PC-9 (cell line): ENCODE measurements around the gene P4HA2. TPM values are rescaled to one million over a fixed set of nuclear protein-coding genes. Genes with fewer than 3 reads are reported as not detected.
A peak's percentile ranks its signal among the peaks of the same experiment; 100 is the strongest.

ENCODE experiments used
- BruUV-seq: library from RNA; stranded (reverse); fragments of 400-500 nt; replicated peaks from 2 replicates; lab custom pipeline; 2021; lab: Mats Ljungman, UMichigan
- CTCF ChIA-PET: fragments of 300-600 bp; sonication (Branson Sonifier 250); formaldehyde crosslinking; loops from one replicate; lab custom pipeline; 2022; ENCODE audit warnings: antibody characterized with exemption; lab: Charles Lee
- POLR2A ChIA-PET: fragments of 300-600 bp; sonication (Branson Sonifier 250); formaldehyde crosslinking; loops from one replicate; lab custom pipeline; 2022; ENCODE audit warnings: antibody characterized with exemption; ENCODE audit not compliant: unreplicated experiment; lab: Charles Lee
- DNase-seq, 2 experiments: peaks; one replicate each; pipeline versions ENCODE4 v3.0.0 to v3.0.0-alpha.2; 2015 to 2022; ENCODE audit warnings: mixed read lengths in 1 of 2
- H2AFZ ChIP-seq: fragments of 200-600 bp; sonication (generic); 2 replicates; pipeline ENCODE4 v1.8.1; 2017; ENCODE audit warnings: antibody characterized with exemption
- H3F3A ChIP-seq: fragments of 200-600 bp; sonication (generic); 2 replicates; pipeline ENCODE4 v1.8.1; 2017; ENCODE audit warnings: antibody characterized with exemption, mild to moderate bottlenecking, low read depth; ENCODE audit not compliant: insufficient read depth
- H3K27ac ChIP-seq: fragments of 200-600 bp; sonication (generic); 2 replicates; pipeline ENCODE4 v1.6.1; 2016; ENCODE audit warnings: mixed run types
- H3K27me3 ChIP-seq: fragments of 200-600 bp; sonication (generic); 2 replicates; pipeline ENCODE4 v1.6.1; 2016; ENCODE audit warnings: low read depth, mixed run types; ENCODE audit not compliant: insufficient read depth
- H3K36me3 ChIP-seq: fragments of 200-600 bp; sonication (generic); 2 replicates; pipeline ENCODE4 v1.6.1; 2016; ENCODE audit warnings: low read depth, mixed run types
- H3K4me1 ChIP-seq: fragments of 200-600 bp; sonication (generic); replicated peaks from 2 replicates; pipeline ENCODE4 v1.6.1; 2016; ENCODE audit warnings: mixed run types; ENCODE audit not compliant: insufficient read depth
- H3K4me2 ChIP-seq: fragments of 200-600 bp; sonication (generic); 2 replicates; pipeline ENCODE4 v1.6.1; 2017; ENCODE audit warnings: mixed run types
- H3K4me3 ChIP-seq: fragments of 200-600 bp; sonication (generic); 2 replicates; pipeline ENCODE4 v1.6.1; 2016; ENCODE audit warnings: mixed run types
- H3K79me2 ChIP-seq: fragments of 200-600 bp; sonication (generic); 2 replicates; pipeline ENCODE4 v1.6.1; 2017; ENCODE audit warnings: low read depth, mixed run types
- H3K9me2 ChIP-seq: fragments of 200-600 bp; sonication (generic); 2 replicates; pipeline ENCODE4 v1.8.1; 2017; ENCODE audit warnings: mild to moderate bottlenecking; ENCODE audit not compliant: insufficient read depth
- H3K9me3 ChIP-seq: fragments of 200-600 bp; sonication (generic); 2 replicates; pipeline ENCODE4 v1.8.1; 2016; ENCODE audit warnings: low read depth; ENCODE audit not compliant: insufficient read depth
- H4K20me1 ChIP-seq: fragments of 200-600 bp; sonication (generic); 2 replicates; pipeline ENCODE4 v1.8.1; 2017; ENCODE audit not compliant: insufficient read depth
- CTCF ChIP-seq: fragments of 200-600 bp; sonication (generic); conservative IDR thresholded peaks from 2 replicates; pipeline ENCODE4 v1.6.1; 2017; ENCODE audit warnings: mixed run types, antibody characterized with exemption, mild to moderate bottlenecking, moderate library complexity
- EZH2 ChIP-seq: fragments of 200-600 bp; sonication (generic); IDR thresholded peaks from 2 replicates; pipeline ENCODE4 v1.8.0; 2017; ENCODE audit warnings: antibody characterized with exemption, low read depth
- intact Hi-C: fragments of 100-400 bp; cut with micrococcal nuclease; formaldehyde crosslinking; loops from one replicate; pipeline ENCODE4 v1.10.0; 2022; ENCODE audit not compliant: unreplicated experiment
- total RNA-seq: library from RNA; stranded (reverse); gene quantifications from 2 replicates; pipeline ENCODE4 v1.2.3, GENCODE V29; 2021

Gene P4HA2
- total RNA-seq, 1 experiment from 2014 or later, result 21.7 TPM

GRCh38 chr5:132253008-132253441, 25.4 kb upstream of the P4HA2 start:
- no peaks in the 10 kb centered on the region for H4K20me1 ChIP-seq
- DNase-seq, result peak; percentile 39 to 67
- H3K27me3 ChIP-seq, result 0 out of 2 replicates have a peak, but pooled peaks cover 3% of the 10 kb centered on the region
- ChIA-PET CTCF (no interaction called here), POLR2A (interaction anchor here (0.5 to 0.6 kb wide), 3 partner anchors 26 to 212 kb away, joined by 3 to 8 read pairs (median 3); partner anchors contain the start of genes P4HA2 and SLC22A4)
- no peak overlapping the region for H3K4me3 ChIP-seq
- H3K9me2 ChIP-seq, result no peaks in the 10 kb centered on the region
- BruUV-seq, result no TSS peak
- no peak overlapping the region for H3K4me2 ChIP-seq
- H3K79me2 ChIP-seq, result no peaks in the 10 kb centered on the region
- no peak overlapping the region for H3K27ac ChIP-seq
- H3K4me1 ChIP-seq, result peaks cover 12% of the 10 kb centered on the region
- no peaks in the 10 kb centered on the region for H3K9me3 ChIP-seq
- no peaks in the 10 kb centered on the region; the same call in 1 of the 2 replicates for H3F3A ChIP-seq
- no peak overlapping the region for H2AFZ ChIP-seq
- intact Hi-C loops, result no loop called here
- TF ChIP-seq CTCF, result no peak
- TF ChIP-seq EZH2, result no peak
- H3K36me3 ChIP-seq, result no peaks in the 10 kb centered on the region

GRCh38 chr5:132251220-132251725, 23.6 kb upstream of the P4HA2 start:
- peaks cover 12% of the 10 kb centered on the region for H3K4me1 ChIP-seq
- H2AFZ ChIP-seq, result no peak overlapping the region
- POLR2A ChIA-PET, result interaction anchor here (0.6 kb wide), 1 partner anchor 43 kb away, joined by 5 read pairs; no protein-coding TSS in a partner anchor

GRCh38 chr5:132250547-132250946, 22.9 kb upstream of the P4HA2 start:
- no TSS peak for BruUV-seq
- Histone ChIP-seq H2AFZ (no peak overlapping the region), H4K20me1 (no peaks in the 10 kb centered on the region), H3K4me2 (no peak overlapping the region), H3F3A (no peaks in the 10 kb centered on the region; the same call in 1 of the 2 replicates), H3K9me2 (no peaks in the 10 kb centered on the region), H3K27me3 (no peaks in the 10 kb centered on the region), H3K4me3 (no peak overlapping the region), H3K27ac (no peak overlapping the region), H3K9me3 (0 out of 2 replicates have a peak, but pooled peaks cover 4% of the 10 kb centered on the region), H3K36me3 (no peaks in the 10 kb centered on the region), H3K4me1 (peaks cover 12% of the 10 kb centered on the region), H3K79me2 (no peaks in the 10 kb centered on the region)
- no peak for DNase-seq
- intact Hi-C loops, result no loop called here
- POLR2A ChIA-PET, result no interaction called here
- no peak for TF ChIP-seq EZH2
- no peak for TF ChIP-seq CTCF
- CTCF ChIA-PET, result interaction anchor here (0.7 kb wide), 1 partner anchor 11 kb away, joined by 3 read pairs; no protein-coding TSS in a partner anchor

More at GRCh38 chr5:132251220-132251725, 23.6 kb upstream of the P4HA2 start:
- Histone ChIP-seq H3K9me2 (no peaks in the 10 kb centered on the region), H3K4me3 (no peak overlapping the region), H3K27ac (no peak overlapping the region), H3F3A (no peaks in the 10 kb centered on the region; the same call in 1 of the 2 replicates), H3K79me2 (no peaks in the 10 kb centered on the region), H4K20me1 (no peaks in the 10 kb centered on the region), H3K4me2 (no peak overlapping the region), H3K36me3 (no peaks in the 10 kb centered on the region), H3K9me3 (0 out of 2 replicates have a peak, but pooled peaks cover 3% of the 10 kb centered on the region), H3K27me3 (no peaks in the 10 kb centered on the region)
- CTCF ChIA-PET, result interaction anchor here (0.7 kb wide), 1 partner anchor 12 kb away, joined by 3 read pairs; no protein-coding TSS in a partner anchor
- intact Hi-C loops, result no loop called here
- TF ChIP-seq EZH2 (no peak), CTCF (no peak)
- no TSS peak for BruUV-seq
- DNase-seq, result no peak
